ENCODE data around the gene KRCC1. TPM values are rescaled to one million over a fixed set of nuclear protein-coding genes. Genes with fewer than 3 reads are reported as not detected.

The KRCC1 gene
- polyA plus RNA-seq, 3 donors = 10.8 to 31.6 (median 24.7) TPM

GRCh38 chr2:88016960-88017779 lies 38.4 kb downstream of the KRCC1 start:
- 22% methylated on average over 41 of the region's 46 CpGs for WGBS (ENCODE audit: insufficient coverage)
- Histone ChIP-seq H3K36me3 (replicated peaks in 1 of 2; ENCODE audit: control insufficient read depth in 1 of 2, insufficient read depth in 2 of 2, low read length in 2 of 2) (no peaks in the 10 kb centered on the region), H3K4me2 (replicated peaks; ENCODE audit: extremely low read depth, low read length, poor library complexity, severe bottlenecking) (peak overlapping the region; percentile 93), H3K27ac (ENCODE audit: low read depth in 1 of 2, low read length in 2 of 2) (peak overlapping the region in 1 of 2 donors; percentile 60), H4K20me1 (ENCODE audit: insufficient read depth, low read length) (no peaks in the 10 kb centered on the region), H3K27me3 (ENCODE audit: control insufficient read depth in 2 of 2, insufficient read depth in 2 of 2, low read length in 2 of 2) (peaks cover 0 to 2% of the 10 kb centered on the region in 2 donors), H3K4me1 (ENCODE audit: control insufficient read depth in 1 of 2, insufficient read depth in 2 of 2, low read length in 2 of 2) (peaks cover 10 to 13% of the 10 kb centered on the region in 2 donors), H2AFZ (ENCODE audit: insufficient read depth, low read depth, low read length, poor library complexity, severe bottlenecking) (peak overlapping the region; percentile 91), H3K79me2 (ENCODE audit: insufficient read depth, low read length) (no peaks in the 10 kb centered on the region), H3K4me3 (replicated peaks in 1 of 3; ENCODE audit: low read depth in 2 of 3, low read length in 3 of 3) (peak overlapping the region; percentile 53 to 84 (median 72)), H3K9me3 (replicated peaks in 1 of 2; ENCODE audit: control insufficient read depth in 1 of 2, insufficient read depth in 1 of 2, low read length in 2 of 2) (no peaks in the 10 kb centered on the region), H3K9ac (ENCODE audit: insufficient read depth, low read length, poor library complexity, severe bottlenecking) (peak overlapping the region; percentile 54)
- DNase-seq = peak in 1 of 3 donors; percentile 24
- no peak for TF ChIP-seq CTCF (IDR thresholded peaks at IDR 0.05)
- Mint-ChIP-seq H3K27me3 (ENCODE audit: low read depth in 3 of 3) (peaks cover 0 to 9% (median 8%) of the 10 kb centered on the region in 3 donors), H3K9me3 (peaks cover 4 to 8% (median 5%) of the 10 kb centered on the region in 7 donors), H3K4me1 (peaks cover 18% of the 10 kb centered on the region), H3K4me3 (peak overlapping the region; percentile 96 to 99), H3K36me3 (no peaks in the 10 kb centered on the region), H3K27ac (peak overlapping the region in 6 of 7 donors; percentile 79 to 97 (median 92))
- intact Hi-C loops (cut with micrococcal nuclease) = loop anchor here in 1 of 2 donors (5.0 kb wide), 1 partner anchor 45 kb away; no protein-coding TSS in a partner anchor

- H3K79me2 ChIP-seq (ENCODE audit: insufficient read depth, low read length) = no peaks in the 10 kb centered on the region
- H3K4me1 ChIP-seq (ENCODE audit: control insufficient read depth in 1 of 2, insufficient read depth in 2 of 2, low read length in 2 of 2) = peaks cover 10 to 13% of the 10 kb centered on the region in 2 donors
- peak within 1 kb of the TSS; percentile 91 for H2AFZ ChIP-seq (ENCODE audit: insufficient read depth, low read depth, low read length, poor library complexity, severe bottlenecking)
- 10% methylated on average over 24 of the region's 34 CpGs for WGBS (ENCODE audit: insufficient coverage)
- Mint-ChIP-seq H3K4me3 (peak within 1 kb of the TSS; percentile 96 to 99), H3K9me3 (peaks cover 4 to 8% (median 5%) of the 10 kb centered on the region in 7 donors), H3K27me3 (ENCODE audit: low read depth in 3 of 3) (peaks cover 0 to 9% (median 8%) of the 10 kb centered on the region in 3 donors), H3K27ac (peak within 1 kb of the TSS; percentile 79 to 97 (median 92)), H3K36me3 (no peaks in the 10 kb centered on the region), H3K4me1 (peaks cover 18% of the 10 kb centered on the region)
- H3K4me3 ChIP-seq (replicated peaks in 1 of 3; ENCODE audit: low read depth in 2 of 3, low read length in 3 of 3) = peak within 1 kb of the TSS; percentile 53 to 84 (median 72)
- H4K20me1 ChIP-seq (ENCODE audit: insufficient read depth, low read length) = no peaks in the 10 kb centered on the region
- H3K27me3 ChIP-seq (ENCODE audit: control insufficient read depth in 2 of 2, insufficient read depth in 2 of 2, low read length in 2 of 2) = peaks cover 0 to 2% of the 10 kb centered on the region in 2 donors
- peak within 1 kb of the TSS in 1 of 2 donors; percentile 60 for H3K27ac ChIP-seq (ENCODE audit: low read depth in 1 of 2, low read length in 2 of 2)
- no peaks in the 10 kb centered on the region for H3K36me3 ChIP-seq (replicated peaks in 1 of 2; ENCODE audit: control insufficient read depth in 1 of 2, insufficient read depth in 2 of 2, low read length in 2 of 2)
- H3K4me2 ChIP-seq (replicated peaks; ENCODE audit: extremely low read depth, low read length, poor library complexity, severe bottlenecking) = peak within 1 kb of the TSS; percentile 93
- peak within 1 kb of the TSS; percentile 54 for H3K9ac ChIP-seq (ENCODE audit: insufficient read depth, low read length, poor library complexity, severe bottlenecking)
- DNase-seq = peak; percentile 37 to 62 (median 60)
- no peak for TF ChIP-seq CTCF (IDR thresholded peaks at IDR 0.05)
- H3K9me3 ChIP-seq (replicated peaks in 1 of 2; ENCODE audit: control insufficient read depth in 1 of 2, insufficient read depth in 1 of 2, low read length in 2 of 2) = no peaks in the 10 kb centered on the region
- intact Hi-C loops (cut with micrococcal nuclease) = loop anchor here in 1 of 2 donors (5.0 kb wide), 1 partner anchor 46 kb away; no protein-coding TSS in a partner anchor
Measured at GRCh38 chr2:88016086-88016959, 39.3 kb downstream of the KRCC1 start, which contains the start of gene RNU2-63P. Gene RNU2-63P (minus strand): TSS chr2:88016547.
